ENCODE measurements around the gene GBF1.
"Not testable (repeated sequence)": the region's sequence is repeated elsewhere in the genome, so short reads cannot be mapped to it uniquely, and the experiment has no call there.

Gene GBF1

GRCh38 chr10:102300278-102300843 is 55.0 kb downstream of the GBF1 start:
- DNase-seq (ENCODE audit: low read depth): no peak
- no peak for TF ChIP-seq CTCF (IDR thresholded peaks at IDR 0.05; ENCODE audit: low read depth, low read length, missing control alignments)
- no peak overlapping the region for H3K4me3 ChIP-seq (ENCODE audit: low read depth, low read length)

GRCh38 chr10:102300912-102301311 is 55.6 kb downstream of the GBF1 start:
- H3K4me3 ChIP-seq (ENCODE audit: low read depth, low read length); DNase-seq (ENCODE audit: low read depth): not testable (repeated sequence)

GRCh38 chr10:102301332-102301731 is 56.0 kb downstream of the GBF1 start:
- DNase-seq (ENCODE audit: low read depth); H3K4me3 ChIP-seq (ENCODE audit: low read depth, low read length): not testable (repeated sequence)

- no peak for DNase-seq (ENCODE audit: low read depth)
- no peak for TF ChIP-seq CTCF (IDR thresholded peaks at IDR 0.05; ENCODE audit: low read depth, low read length, missing control alignments)
- no peak overlapping the region for H3K4me3 ChIP-seq (ENCODE audit: low read depth, low read length)
These were observed 57.3 kb downstream of the GBF1 start for GRCh38 chr10:102302611-102303010.

- TF ChIP-seq CTCF (IDR thresholded peaks at IDR 0.05; ENCODE audit: low read depth, low read length, missing control alignments): no peak
- no peak for DNase-seq (ENCODE audit: low read depth)
- H3K4me3 ChIP-seq (ENCODE audit: low read depth, low read length): no peak overlapping the region
These were observed 60.7 kb downstream of the GBF1 start for GRCh38 chr10:102306006-102306405.

- no peak for TF ChIP-seq CTCF (IDR thresholded peaks at IDR 0.05; ENCODE audit: low read depth, low read length, missing control alignments)
- H3K4me3 ChIP-seq (ENCODE audit: low read depth, low read length): no peak overlapping the region
- no peak for DNase-seq (ENCODE audit: low read depth)
These were observed 61.4 kb downstream of the GBF1 start for GRCh38 chr10:102306710-102307109.

- not testable (repeated sequence) for H3K4me3 ChIP-seq (ENCODE audit: low read depth, low read length); DNase-seq (ENCODE audit: low read depth)
These were observed 63.0 kb downstream of the GBF1 start for GRCh38 chr10:102308318-102308717.

- no peak overlapping the region for H3K4me3 ChIP-seq (ENCODE audit: low read depth, low read length)
- DNase-seq (ENCODE audit: low read depth): no peak
- TF ChIP-seq CTCF (IDR thresholded peaks at IDR 0.05; ENCODE audit: low read depth, low read length, missing control alignments): no peak
These were observed 63.9 kb downstream of the GBF1 start for GRCh38 chr10:102309236-102309635.

- no peak for DNase-seq (ENCODE audit: low read depth)
- TF ChIP-seq CTCF (IDR thresholded peaks at IDR 0.05; ENCODE audit: low read depth, low read length, missing control alignments): no peak
- no peak overlapping the region for H3K4me3 ChIP-seq (ENCODE audit: low read depth, low read length)
These were observed 64.6 kb downstream of the GBF1 start for GRCh38 chr10:102309916-102310315.
